HG03565 (cell line): Measurements from ENCODE around the gene B4GALNT4.
"Not testable (repeated sequence)": the region's sequence is repeated elsewhere in the genome, so short reads cannot be mapped to it uniquely, and the experiment has no call there.

Experiments used
- ATAC-seq: cut with Tn5 transposase; IDR thresholded peaks from one replicate; pipeline ENCODE4 v1.9.1; 2021; ENCODE audit warnings: mild to moderate bottlenecking, moderate library complexity; ENCODE audit not compliant: unreplicated experiment

The B4GALNT4 gene

GRCh38 chr11:358129-358800 lies 11.0 kb upstream of the B4GALNT4 start:
- ATAC-seq, result no peak

- ATAC-seq, result no peak
Observed at GRCh38 chr11:359181-359714, 10.1 kb upstream of the B4GALNT4 start.

- no peak for ATAC-seq
Observed at GRCh38 chr11:360326-361280, 8.7 kb upstream of the B4GALNT4 start.

- no peak for ATAC-seq
Observed at GRCh38 chr11:362642-363442, 6.5 kb upstream of the B4GALNT4 start.

GRCh38 chr11:363443-363805 lies 5.9 kb upstream of the B4GALNT4 start:
- not testable (repeated sequence) for ATAC-seq

- ATAC-seq, result no peak
Observed at GRCh38 chr11:363948-364761, 5.1 kb upstream of the B4GALNT4 start.

- ATAC-seq, result no peak
Observed at GRCh38 chr11:364991-365725, 4.1 kb upstream of the B4GALNT4 start.

- no peak for ATAC-seq
Observed at GRCh38 chr11:365831-366230, 3.5 kb upstream of the B4GALNT4 start.

- no peak for ATAC-seq
Observed at GRCh38 chr11:367956-368413, 1.3 kb upstream of the B4GALNT4 start.

GRCh38 chr11:368414-369335 lies 624 bp upstream of the B4GALNT4 start:
- ATAC-seq, result no peak

- ATAC-seq, result no peak
Observed at GRCh38 chr11:370070-370941, 1.0 kb downstream of the B4GALNT4 start.

GRCh38 chr11:371051-371450 lies 1.8 kb downstream of the B4GALNT4 start:
- no peak for ATAC-seq

- ATAC-seq, result no peak
Observed at GRCh38 chr11:371716-372590, 2.7 kb downstream of the B4GALNT4 start.

- ATAC-seq, result no peak
Observed at GRCh38 chr11:372809-373715, 3.8 kb downstream of the B4GALNT4 start.
